Stomach (tissue), 9 donors: ENCODE results near the gene TMPRSS4. TPM values are rescaled to one million over a fixed set of nuclear protein-coding genes. Genes with fewer than 3 reads are reported as not detected.

Experiments used
- DNase-seq, 2 donors: peaks; one replicate each; pipeline versions ENCODE4 v3.0.0 to v3.0.0-alpha.2; 2013 to 2019
- H3K27ac ChIP-seq, 5 donors: fragments of 200-600 bp in 4 of 5; sonication (generic) in 4 of 5; one replicate each; pipeline ENCODE4 v1.5.1; 2013 to 2019; ENCODE audit warnings: mild to moderate bottlenecking in 1 of 5, moderate library complexity in 1 of 5
- H3K27me3 ChIP-seq, 3 donors: fragments of 200-600 bp; sonication (generic); one replicate each; pipeline ENCODE4 v1.5.1; 2017 to 2019; ENCODE audit warnings: mixed run types in 1 of 3
- H3K36me3 ChIP-seq, 4 donors: fragments of 200-600 bp; sonication (generic); 1 replicate in 3 of 4; 2 replicates in 1 of 4; pipeline ENCODE4 v1.5.1; 2016 to 2019
- H3K4me1 ChIP-seq, 4 donors: fragments of 200-600 bp; sonication (generic); one replicate each; pipeline ENCODE4 v1.5.1; 2016 to 2019
- H3K4me3 ChIP-seq, 4 donors: fragments of 200-600 bp; sonication (generic) in 3 of 4; one replicate each; pipeline ENCODE4 v1.5.1; 2016 to 2019; ENCODE audit warnings: mild to moderate bottlenecking in 1 of 4
- H3K9me3 ChIP-seq, 4 donors: fragments of 200-600 bp; sonication (generic); one replicate each; pipeline ENCODE4 v1.5.1; 2016 to 2019
- EP300 ChIP-seq: sonication (generic); formaldehyde crosslinking; IDR thresholded peaks from one replicate; pipeline ENCODE4 v1.6.1; 2017; ENCODE audit warnings: antibody characterized with exemption
- POLR2A ChIP-seq, 4 donors: fragments of 450-650 bp; IDR thresholded peaks; one replicate each; pipeline ENCODE4 v1.6.1; 2016; ENCODE audit warnings: antibody characterized with exemption in 4 of 4, control low read depth in 2 of 4, mild to moderate bottlenecking in 1 of 4, moderate library complexity in 1 of 4
- POLR2AphosphoS5 ChIP-seq, 3 donors: sonication (generic); formaldehyde crosslinking; IDR thresholded peaks; one replicate each; pipeline ENCODE4 v1.6.1; 2016; ENCODE audit warnings: antibody characterized with exemption in 3 of 3
- WGBS, 5 donors: extraction: QIAGEN DNeasy Blood & Tissue Kit in 3 of 5; methylation state at CpG; one replicate each; pipeline versions ENCODE4 v1.1.5 to v1.1.7; 2013 to 2018; 5-methylcytosine and 5-hydroxymethylcytosine counted together
- intact Hi-C: fragments of 100-400 bp; cut with DNase I; formaldehyde crosslinking; loops from one replicate; pipeline ENCODE4 v1.15.1; 2023; ENCODE audit warnings: low total_unique reads
- polyA plus RNA-seq, 3 donors: library from polyadenylated mRNA; stranded (reverse); fragments of 200-250 nt; gene quantifications; one replicate each; pipeline ENCODE4 v1.2.3, GENCODE V29; 2013
- total RNA-seq, 5 donors: library from RNA; depleted of rRNA; stranded (reverse); fragments of >200 nt; gene quantifications; one replicate each; pipeline versions ENCODE4 v1.1.0 to v1.2.3, GENCODE V29; 2014 to 2016
- TF ChIP-seq, protein P1 (sequence below), 7 experiments: fragments of 450-650 bp in 4 of 7; fragments of 200-600 bp in 3 of 7; sonication (generic) in 3 of 7; IDR thresholded peaks; one replicate each; pipeline ENCODE4 v1.5.1; 2016 to 2019; ENCODE audit warnings: antibody characterized with exemption in 7 of 7, control low read depth in 2 of 7, mild to moderate bottlenecking in 1 of 7
- donor health status: healthy with polysubstance abuse.
- donor health status: Bipolar disorder and iron deficiency.
- donor health status: healthy.

TMPRSS4 gene
- total and polyA plus RNA-seq, 8 donors = 4.7 to 498 (median 18.1) TPM

DNA sequence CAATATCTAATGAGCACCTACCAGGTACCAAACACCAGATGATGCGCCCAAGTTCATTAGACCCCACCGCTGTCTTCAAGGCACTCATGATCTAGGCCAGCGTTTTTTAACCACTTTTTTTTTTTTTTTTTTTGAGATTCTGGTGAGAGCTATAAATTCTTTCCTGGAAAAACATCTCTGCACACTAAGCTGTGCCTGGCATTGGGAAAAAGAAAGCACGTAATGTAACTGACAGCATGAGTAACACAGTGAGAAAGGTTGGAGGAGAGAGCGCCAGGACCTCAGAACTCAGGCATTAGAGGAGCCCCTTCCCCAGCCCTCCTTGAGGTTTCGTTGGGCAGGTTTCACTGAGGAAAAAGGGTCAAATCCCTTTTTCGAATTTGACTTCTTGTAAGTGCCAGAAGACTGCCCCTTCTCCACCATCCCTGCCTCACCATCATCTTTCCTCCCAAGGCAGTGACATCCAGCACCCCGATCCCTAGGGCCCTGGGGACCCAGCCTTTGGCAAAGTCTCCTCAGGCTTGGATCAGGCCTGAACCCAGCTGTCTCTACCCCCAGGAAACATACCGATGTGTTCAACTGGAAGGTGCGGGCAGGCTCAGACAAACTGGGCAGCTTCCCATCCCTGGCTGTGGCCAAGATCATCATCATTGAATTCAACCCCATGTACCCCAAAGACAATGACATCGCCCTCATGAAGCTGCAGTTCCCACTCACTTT lies 36.0 kb downstream of the TMPRSS4 start:
- intact Hi-C loops = no loop called here
- no peak for DNase-seq
- Histone ChIP-seq H3K36me3 (peaks cover 0 to 3% (median 0%) of the 10 kb centered on the region in 4 donors), H3K9me3 (no peaks in the 10 kb centered on the region), H3K4me1 (no peaks in the 10 kb centered on the region), H3K27me3 (peaks cover 0 to 16% (median 0%) of the 10 kb centered on the region in 3 donors), H3K27ac (no peak overlapping the region), H3K4me3 (no peak overlapping the region)
- TF ChIP-seq POLR2AphosphoS5 (IDR thresholded peaks at IDR 0.05) (no peak), POLR2A (IDR thresholded peaks at IDR 0.05) (no peak), EP300 (no peak)
- TF ChIP-seq, protein P1, sequence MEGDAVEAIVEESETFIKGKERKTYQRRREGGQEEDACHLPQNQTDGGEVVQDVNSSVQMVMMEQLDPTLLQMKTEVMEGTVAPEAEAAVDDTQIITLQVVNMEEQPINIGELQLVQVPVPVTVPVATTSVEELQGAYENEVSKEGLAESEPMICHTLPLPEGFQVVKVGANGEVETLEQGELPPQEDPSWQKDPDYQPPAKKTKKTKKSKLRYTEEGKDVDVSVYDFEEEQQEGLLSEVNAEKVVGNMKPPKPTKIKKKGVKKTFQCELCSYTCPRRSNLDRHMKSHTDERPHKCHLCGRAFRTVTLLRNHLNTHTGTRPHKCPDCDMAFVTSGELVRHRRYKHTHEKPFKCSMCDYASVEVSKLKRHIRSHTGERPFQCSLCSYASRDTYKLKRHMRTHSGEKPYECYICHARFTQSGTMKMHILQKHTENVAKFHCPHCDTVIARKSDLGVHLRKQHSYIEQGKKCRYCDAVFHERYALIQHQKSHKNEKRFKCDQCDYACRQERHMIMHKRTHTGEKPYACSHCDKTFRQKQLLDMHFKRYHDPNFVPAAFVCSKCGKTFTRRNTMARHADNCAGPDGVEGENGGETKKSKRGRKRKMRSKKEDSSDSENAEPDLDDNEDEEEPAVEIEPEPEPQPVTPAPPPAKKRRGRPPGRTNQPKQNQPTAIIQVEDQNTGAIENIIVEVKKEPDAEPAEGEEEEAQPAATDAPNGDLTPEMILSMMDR (IDR thresholded peaks at IDR 0.05) = no peak
- WGBS, 5 donors = 88 to 93% (median 92%) methylated on average over 11 of the region's 11 CpGs

DNA sequence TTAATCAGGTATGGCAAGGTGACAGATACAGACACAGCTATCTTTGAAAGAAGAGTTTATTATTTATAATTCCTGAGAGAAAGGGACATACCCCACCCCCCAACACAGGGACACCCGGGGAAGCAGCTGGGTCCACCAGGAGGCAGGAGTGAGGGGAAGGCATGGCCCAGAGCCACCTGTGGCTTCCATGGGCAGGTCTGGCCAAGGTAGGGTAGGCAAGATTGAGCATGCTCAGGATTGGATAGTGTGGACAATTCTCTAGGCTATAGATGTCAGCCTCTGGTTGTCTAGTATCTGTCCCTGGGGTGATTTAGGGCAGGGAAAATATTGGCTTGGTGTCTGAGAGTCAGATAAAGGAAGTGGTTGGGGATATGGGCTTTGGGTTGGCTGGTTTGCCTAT lies 37.4 kb downstream of the TMPRSS4 start:
- H3K27ac ChIP-seq = no peak overlapping the region
- 57 to 78% (median 77%) methylated on average over 1 of the region's 1 CpG for WGBS, 5 donors
- TF ChIP-seq EP300 (no peak), POLR2A (IDR thresholded peaks at IDR 0.05) (no peak), POLR2AphosphoS5 (IDR thresholded peaks at IDR 0.05) (no peak)
- TF ChIP-seq, protein P1 (IDR thresholded peaks at IDR 0.05) = no peak
- peaks cover 0 to 3% (median 0%) of the 10 kb centered on the region in 4 donors for H3K36me3 ChIP-seq
- H3K27me3 ChIP-seq = peaks cover 0 to 17% (median 0%) of the 10 kb centered on the region in 3 donors
- intact Hi-C loops = no loop called here
- no peaks in the 10 kb centered on the region for H3K4me1 ChIP-seq
- no peak for DNase-seq
- no peaks in the 10 kb centered on the region for H3K9me3 ChIP-seq
- H3K4me3 ChIP-seq = no peak overlapping the region

DNA sequence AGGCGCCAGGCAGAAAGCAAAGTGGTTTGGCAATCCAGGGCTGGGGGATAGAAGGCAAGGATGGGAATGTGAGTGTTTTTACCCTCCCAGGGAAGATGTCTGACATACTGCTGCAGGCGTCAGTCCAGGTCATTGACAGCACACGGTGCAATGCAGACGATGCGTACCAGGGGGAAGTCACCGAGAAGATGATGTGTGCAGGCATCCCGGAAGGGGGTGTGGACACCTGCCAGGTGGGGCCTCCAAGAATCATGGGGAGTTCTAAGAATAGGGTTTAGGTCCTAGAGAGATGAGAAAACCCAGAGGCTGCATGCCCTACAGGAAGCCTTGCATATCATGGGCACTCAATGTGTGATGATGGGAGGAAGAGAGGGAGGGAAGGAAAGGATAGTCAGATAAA lies 38.2 kb downstream of the TMPRSS4 start:
- peaks cover 0 to 3% (median 0%) of the 10 kb centered on the region in 4 donors for H3K36me3 ChIP-seq
- H3K4me1 ChIP-seq = no peaks in the 10 kb centered on the region
- H3K9me3 ChIP-seq = no peaks in the 10 kb centered on the region
- H3K4me3 ChIP-seq = no peak overlapping the region
- no peak overlapping the region for H3K27ac ChIP-seq
- DNase-seq = no peak
- intact Hi-C loops = no loop called here
- 93 to 98% (median 95%) methylated on average over 7 of the region's 7 CpGs for WGBS, 5 donors
- peaks cover 0 to 16% (median 0%) of the 10 kb centered on the region in 3 donors for H3K27me3 ChIP-seq
- TF ChIP-seq POLR2AphosphoS5 (IDR thresholded peaks at IDR 0.05) (no peak), POLR2A (IDR thresholded peaks at IDR 0.05) (no peak), EP300 (no peak)
- TF ChIP-seq, protein P1 (IDR thresholded peaks at IDR 0.05) = no peak

DNA sequence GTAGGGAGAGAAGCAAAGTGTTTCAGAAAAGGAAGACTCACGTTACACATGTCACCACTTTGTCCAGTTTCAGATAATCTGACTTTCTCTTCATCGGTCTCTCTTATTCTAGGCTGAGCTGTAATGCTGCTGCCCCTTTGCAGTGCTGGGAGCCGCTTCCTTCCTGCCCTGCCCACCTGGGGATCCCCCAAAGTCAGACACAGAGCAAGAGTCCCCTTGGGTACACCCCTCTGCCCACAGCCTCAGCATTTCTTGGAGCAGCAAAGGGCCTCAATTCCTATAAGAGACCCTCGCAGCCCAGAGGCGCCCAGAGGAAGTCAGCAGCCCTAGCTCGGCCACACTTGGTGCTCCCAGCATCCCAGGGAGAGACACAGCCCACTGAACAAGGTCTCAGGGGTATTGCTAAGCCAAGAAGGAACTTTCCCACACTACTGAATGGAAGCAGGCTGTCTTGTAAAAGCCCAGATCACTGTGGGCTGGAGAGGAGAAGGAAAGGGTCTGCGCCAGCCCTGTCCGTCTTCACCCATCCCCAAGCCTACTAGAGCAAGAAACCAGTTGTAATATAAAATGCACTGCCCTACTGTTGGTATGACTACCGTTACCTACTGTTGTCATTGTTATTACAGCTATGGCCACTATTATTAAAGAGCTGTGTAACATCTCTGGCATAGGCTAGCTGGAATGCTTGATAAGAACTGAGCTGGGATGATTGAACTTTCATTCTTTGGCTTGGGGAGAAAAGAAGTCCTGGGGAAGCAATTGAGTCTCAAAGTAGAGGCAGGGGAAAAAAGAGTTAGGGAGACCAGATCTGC lies 41.1 kb downstream of the TMPRSS4 start:
- intact Hi-C loops = no loop called here
- no peak overlapping the region for H3K27ac ChIP-seq
- peaks cover 0 to 3% (median 0%) of the 10 kb centered on the region in 4 donors for H3K36me3 ChIP-seq
- H3K9me3 ChIP-seq = no peaks in the 10 kb centered on the region
- no peak overlapping the region for H3K4me3 ChIP-seq
- no peak for DNase-seq
- WGBS, 5 donors = 71 to 86% (median 79%) methylated on average over 9 of the region's 9 CpGs
- no peaks in the 10 kb centered on the region for H3K4me1 ChIP-seq
- TF ChIP-seq POLR2A (IDR thresholded peaks at IDR 0.05) (no peak), EP300 (no peak), POLR2AphosphoS5 (IDR thresholded peaks at IDR 0.05) (no peak)
- TF ChIP-seq, protein P1 (IDR thresholded peaks at IDR 0.05) = no peak
- peaks cover 0 to 13% (median 0%) of the 10 kb centered on the region in 3 donors for H3K27me3 ChIP-seq
